HepG2 (cell line): ENCODE measurements around the gene CLDN9. TPM values are rescaled to one million over a fixed set of nuclear protein-coding genes. Genes with fewer than 3 reads are reported as not detected.

Experiments
- ATRX ChIP-seq: sonication (generic); formaldehyde crosslinking; IDR thresholded peaks from 2 replicates; pipeline ENCODE4 v1.4.0; 2020; ENCODE audit warnings: missing genetic modification reagents, borderline replicate concordance
- FOXC1 ChIP-seq: sonication (generic); formaldehyde crosslinking; IDR thresholded peaks from 2 replicates; pipeline ENCODE4 v1.8.0; 2022; ENCODE audit warnings: mild to moderate bottlenecking, missing genetic modification reagents, borderline replicate concordance
- RFXANK ChIP-seq: IDR thresholded peaks from 2 replicates; pipeline ENCODE4 v1.6.1; 2016
- ZNF10 ChIP-seq: sonication (generic); formaldehyde crosslinking; IDR thresholded peaks from 2 replicates; pipeline ENCODE4 v1.4.0; 2020; ENCODE audit warnings: mild to moderate bottlenecking, low read depth, missing genetic modification reagents, borderline replicate concordance
- ZNF12 ChIP-seq: sonication (generic); formaldehyde crosslinking; IDR thresholded peaks from 2 replicates; pipeline ENCODE4 v1.5.0; 2020; ENCODE audit warnings: missing genetic modification reagents
- ZNF282 ChIP-seq: fragments of 450-650 bp; IDR thresholded peaks from 2 replicates; pipeline ENCODE4 v1.6.1; 2018; ENCODE audit not compliant: partially characterized antibody
- ZNF331 ChIP-seq: sonication (generic); formaldehyde crosslinking; IDR thresholded peaks from 2 replicates; pipeline ENCODE4 v1.4.0; 2020; ENCODE audit warnings: missing genetic modification reagents
- ZNF337 ChIP-seq: sonication (generic); formaldehyde crosslinking; IDR thresholded peaks from 2 replicates; pipeline ENCODE4 v1.5.1; 2020; ENCODE audit warnings: missing genetic modification reagents, low read depth, mild to moderate bottlenecking, borderline replicate concordance
- ZNF44 ChIP-seq: sonication (generic); formaldehyde crosslinking; IDR thresholded peaks from 2 replicates; pipeline ENCODE4 v1.5.1; 2020; ENCODE audit warnings: mild to moderate bottlenecking, missing genetic modification reagents
- ZNF496 ChIP-seq: sonication (generic); formaldehyde crosslinking; IDR thresholded peaks from 2 replicates; pipeline ENCODE4 v1.8.1; 2023; ENCODE audit warnings: mild to moderate bottlenecking, moderate library complexity, missing genetic modification reagents; ENCODE audit not compliant: insufficient replicate concordance
- ZNF777 ChIP-seq: sonication (generic); formaldehyde crosslinking; IDR thresholded peaks from 2 replicates; pipeline ENCODE4 v1.4.0; 2020; ENCODE audit warnings: missing genetic modification reagents
- polyA plus RNA-seq, 8 experiments: library from polyadenylated mRNA; depleted of rRNA in 3 of 8; stranded (reverse) in 7 of 8; unstranded in 1 of 8; fragments of >200 nt; fragmentation: Illumina TruSeq in 4 of 8; extraction: Trizol in 4 of 8; gene quantifications; 2 replicates each; pipeline versions ENCODE4 v1.2.1 to v1.2.3, GENCODE V29; 2011 to 2016; ENCODE audit warnings: low read depth in 4 of 8, missing spikeins in 1 of 8, mixed read lengths in 1 of 8; ENCODE audit not compliant: insufficient read depth in 1 of 8
- total RNA-seq, 5 experiments: library from RNA; depleted of rRNA; stranded (reverse); fragments of >200 nt; fragmentation: Illumina TruSeq; extraction: Trizol; gene quantifications; 2 replicates each; pipeline ENCODE4 v1.2.3, GENCODE V29; 2016; ENCODE audit warnings: low read depth in 1 of 5
- TF ChIP-seq, protein P1 (sequence below), 2 experiments: sonication (generic) in 1 of 2; formaldehyde crosslinking in 1 of 2; IDR thresholded peaks; 2 replicates each; pipeline versions ENCODE4 v1.4.0 to v1.6.1; 2016 to 2020; ENCODE audit warnings: borderline replicate concordance in 1 of 2, low read depth in 1 of 2, mild to moderate bottlenecking in 1 of 2, missing genetic modification reagents in 1 of 2
- TF ChIP-seq, protein P2 (sequence below): sonication (generic); formaldehyde crosslinking; IDR thresholded peaks from one replicate; pipeline ENCODE4 v1.5.1; 2020; ENCODE audit warnings: mild to moderate bottlenecking, missing genetic modification reagents; ENCODE audit errors: not compliant biosample characterization
- TF ChIP-seq, protein P3 (sequence below): sonication (generic); formaldehyde crosslinking; IDR thresholded peaks from 2 replicates; pipeline ENCODE4 v1.4.0; 2020; ENCODE audit warnings: missing genetic modification reagents

The CLDN9 gene
- total and polyA plus RNA-seq, 2 of the 13 experiments (the other 11 are each of a cell fraction or from before 2014, with no cell fraction given) = 0.15 to 0.26 TPM

DNA sequence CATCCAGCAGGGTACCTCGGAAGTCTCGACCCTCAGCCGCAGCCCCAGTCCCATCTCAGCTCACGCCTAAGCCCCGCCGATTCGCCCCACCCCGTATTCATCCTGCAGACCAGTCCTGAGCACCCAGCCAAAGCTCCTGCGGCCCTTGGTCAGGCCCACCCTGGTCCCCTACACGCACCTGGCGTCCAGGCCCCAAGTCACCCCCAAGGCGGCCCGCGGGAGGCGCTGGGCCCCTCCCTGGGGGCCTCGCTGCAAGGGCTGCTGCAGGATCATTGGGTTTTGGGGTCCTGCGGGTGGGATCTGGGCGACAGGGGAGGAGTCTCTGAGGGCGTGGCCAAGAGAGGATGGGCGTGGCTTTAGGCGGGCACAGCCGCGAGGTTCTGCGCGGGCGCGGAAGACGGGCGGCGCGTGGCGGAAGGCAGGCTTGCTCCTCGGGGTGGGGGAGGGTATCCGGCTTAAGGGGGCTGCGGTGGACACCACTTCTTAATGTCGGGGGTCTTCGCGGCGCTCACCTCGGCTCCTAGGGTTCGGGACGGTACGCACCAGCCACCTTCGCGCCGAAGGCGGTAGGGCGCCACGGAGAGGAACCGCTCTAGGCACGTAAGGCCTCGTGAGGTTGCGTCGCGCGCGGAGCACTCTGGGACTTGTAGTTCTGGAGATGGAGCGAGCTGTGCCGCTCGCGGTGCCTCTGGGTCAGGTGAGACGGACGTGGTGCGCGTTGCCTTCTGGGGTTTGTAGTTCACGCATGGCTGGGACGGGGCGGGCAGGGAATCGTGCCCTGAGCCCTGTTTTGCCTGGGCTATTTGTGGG, 11.2 kb downstream of the CLDN9 start, which contains the start of the genes HCFC1R1 and THOC6 (continued):
- TF ChIP-seq, protein P1, sequence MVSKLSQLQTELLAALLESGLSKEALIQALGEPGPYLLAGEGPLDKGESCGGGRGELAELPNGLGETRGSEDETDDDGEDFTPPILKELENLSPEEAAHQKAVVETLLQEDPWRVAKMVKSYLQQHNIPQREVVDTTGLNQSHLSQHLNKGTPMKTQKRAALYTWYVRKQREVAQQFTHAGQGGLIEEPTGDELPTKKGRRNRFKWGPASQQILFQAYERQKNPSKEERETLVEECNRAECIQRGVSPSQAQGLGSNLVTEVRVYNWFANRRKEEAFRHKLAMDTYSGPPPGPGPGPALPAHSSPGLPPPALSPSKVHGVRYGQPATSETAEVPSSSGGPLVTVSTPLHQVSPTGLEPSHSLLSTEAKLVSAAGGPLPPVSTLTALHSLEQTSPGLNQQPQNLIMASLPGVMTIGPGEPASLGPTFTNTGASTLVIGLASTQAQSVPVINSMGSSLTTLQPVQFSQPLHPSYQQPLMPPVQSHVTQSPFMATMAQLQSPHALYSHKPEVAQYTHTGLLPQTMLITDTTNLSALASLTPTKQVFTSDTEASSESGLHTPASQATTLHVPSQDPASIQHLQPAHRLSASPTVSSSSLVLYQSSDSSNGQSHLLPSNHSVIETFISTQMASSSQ (IDR thresholded peaks at IDR 0.05; ENCODE audit: low read depth) = 0 out of 2 replicates have a peak, but pooled peaks have one; percentile 20
- TF ChIP-seq, protein P1 (CRISPR knock-in tag; IDR thresholded peaks at IDR 0.05; ENCODE audit: borderline replicate concordance) = peak; percentile 71; the same call in 1 of the 2 replicates
- no peak for TF ChIP-seq ZNF496 (CRISPR knock-in tag)
- no peak for TF ChIP-seq ATRX (CRISPR knock-in tag)
- peak; percentile 84 for TF ChIP-seq ZNF777
- peak; percentile 63; the same call in 1 of the 2 replicates for TF ChIP-seq ZNF337
- no peak for TF ChIP-seq ZNF282
- TF ChIP-seq, protein P2, sequence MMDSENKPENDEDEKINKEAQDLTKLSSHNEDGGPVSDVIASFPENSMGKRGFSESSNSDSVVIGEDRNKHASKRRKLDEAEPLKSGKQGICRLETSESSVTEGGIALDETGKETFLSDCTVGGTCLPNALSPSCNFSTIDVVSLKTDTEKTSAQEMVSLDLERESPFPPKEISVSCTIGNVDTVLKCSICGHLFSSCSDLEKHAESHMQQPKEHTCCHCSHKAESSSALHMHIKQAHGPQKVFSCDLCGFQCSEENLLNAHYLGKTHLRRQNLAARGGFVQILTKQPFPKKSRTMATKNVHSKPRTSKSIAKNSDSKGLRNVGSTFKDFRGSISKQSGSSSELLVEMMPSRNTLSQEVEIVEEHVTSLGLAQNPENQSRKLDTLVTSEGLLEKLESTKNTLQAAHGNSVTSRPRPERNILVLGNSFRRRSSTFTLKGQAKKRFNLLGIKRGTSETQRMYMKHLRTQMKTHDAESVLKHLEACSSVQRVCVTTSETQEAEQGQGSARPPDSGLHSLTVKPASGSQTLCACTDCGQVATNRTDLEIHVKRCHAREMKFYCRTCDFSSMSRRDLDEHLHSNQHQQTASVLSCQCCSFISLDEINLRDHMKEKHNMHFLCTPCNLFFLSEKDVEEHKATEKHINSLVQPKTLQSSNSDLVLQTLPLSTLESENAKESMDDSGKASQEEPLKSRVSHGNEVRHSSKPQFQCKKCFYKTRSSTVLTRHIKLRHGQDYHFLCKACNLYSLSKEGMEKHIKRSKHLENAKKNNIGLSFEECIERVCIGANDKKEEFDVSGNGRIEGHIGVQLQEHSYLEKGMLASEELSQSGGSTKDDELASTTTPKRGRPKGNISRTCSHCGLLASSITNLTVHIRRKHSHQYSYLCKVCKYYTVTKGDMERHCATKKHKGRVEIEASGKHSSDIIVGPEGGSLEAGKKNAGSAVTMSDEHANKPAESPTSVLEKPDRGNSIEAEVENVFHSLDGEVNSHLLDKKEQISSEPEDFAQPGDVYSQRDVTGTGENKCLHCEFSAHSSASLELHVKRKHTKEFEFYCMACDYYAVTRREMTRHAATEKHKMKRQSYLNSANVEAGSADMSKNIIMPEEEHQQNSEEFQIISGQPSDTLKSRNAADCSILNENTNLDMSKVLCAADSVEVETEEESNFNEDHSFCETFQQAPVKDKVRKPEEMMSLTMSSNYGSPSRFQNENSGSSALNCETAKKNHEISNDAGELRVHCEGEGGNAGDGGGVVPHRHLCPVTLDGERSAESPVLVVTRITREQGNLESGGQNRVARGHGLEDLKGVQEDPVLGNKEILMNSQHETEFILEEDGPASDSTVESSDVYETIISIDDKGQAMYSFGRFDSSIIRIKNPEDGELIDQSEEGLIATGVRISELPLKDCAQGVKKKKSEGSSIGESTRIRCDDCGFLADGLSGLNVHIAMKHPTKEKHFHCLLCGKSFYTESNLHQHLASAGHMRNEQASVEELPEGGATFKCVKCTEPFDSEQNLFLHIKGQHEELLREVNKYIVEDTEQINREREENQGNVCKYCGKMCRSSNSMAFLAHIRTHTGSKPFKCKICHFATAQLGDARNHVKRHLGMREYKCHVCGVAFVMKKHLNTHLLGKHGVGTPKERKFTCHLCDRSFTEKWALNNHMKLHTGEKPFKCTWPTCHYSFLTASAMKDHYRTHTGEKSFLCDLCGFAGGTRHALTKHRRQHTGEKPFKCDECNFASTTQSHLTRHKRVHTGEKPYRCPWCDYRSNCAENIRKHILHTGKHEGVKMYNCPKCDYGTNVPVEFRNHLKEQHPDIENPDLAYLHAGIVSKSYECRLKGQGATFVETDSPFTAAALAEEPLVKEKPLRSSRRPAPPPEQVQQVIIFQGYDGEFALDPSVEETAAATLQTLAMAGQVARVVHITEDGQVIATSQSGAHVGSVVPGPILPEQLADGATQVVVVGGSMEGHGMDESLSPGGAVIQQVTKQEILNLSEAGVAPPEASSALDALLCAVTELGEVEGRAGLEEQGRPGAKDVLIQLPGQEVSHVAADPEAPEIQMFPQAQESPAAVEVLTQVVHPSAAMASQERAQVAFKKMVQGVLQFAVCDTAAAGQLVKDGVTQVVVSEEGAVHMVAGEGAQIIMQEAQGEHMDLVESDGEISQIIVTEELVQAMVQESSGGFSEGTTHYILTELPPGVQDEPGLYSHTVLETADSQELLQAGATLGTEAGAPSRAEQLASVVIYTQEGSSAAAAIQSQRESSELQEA (CRISPR knock-in tag) = peak; percentile 89
- TF ChIP-seq, protein P3, sequence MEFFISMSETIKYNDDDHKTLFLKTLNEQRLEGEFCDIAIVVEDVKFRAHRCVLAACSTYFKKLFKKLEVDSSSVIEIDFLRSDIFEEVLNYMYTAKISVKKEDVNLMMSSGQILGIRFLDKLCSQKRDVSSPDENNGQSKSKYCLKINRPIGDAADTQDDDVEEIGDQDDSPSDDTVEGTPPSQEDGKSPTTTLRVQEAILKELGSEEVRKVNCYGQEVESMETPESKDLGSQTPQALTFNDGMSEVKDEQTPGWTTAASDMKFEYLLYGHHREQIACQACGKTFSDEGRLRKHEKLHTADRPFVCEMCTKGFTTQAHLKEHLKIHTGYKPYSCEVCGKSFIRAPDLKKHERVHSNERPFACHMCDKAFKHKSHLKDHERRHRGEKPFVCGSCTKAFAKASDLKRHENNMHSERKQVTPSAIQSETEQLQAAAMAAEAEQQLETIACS = no peak
- peak; percentile 45; the same call in 1 of the 2 replicates for TF ChIP-seq ZNF44
- TF ChIP-seq ZNF12 (CRISPR knock-in tag) = 0 out of 2 replicates have a peak, but pooled peaks have one; percentile 24
- TF ChIP-seq ZNF10 (CRISPR knock-in tag) = no peak
- TF ChIP-seq ZNF331 = peak; percentile 79
- TF ChIP-seq FOXC1 (CRISPR knock-in tag) = peak; percentile 34; the same call in 1 of the 2 replicates
- no peak; the same call in 1 of the 2 replicates for TF ChIP-seq RFXANK (CRISPR knock-in tag)
